ENCODE measurements around the gene WDR41. TPM values are rescaled to one million over a fixed set of nuclear protein-coding genes. Genes with fewer than 3 reads are reported as not detected.

Gene WDR41
- total RNA-seq, 4 donors from 2014 or later, result 32.1 to 43.1 (median 39.5) TPM

Other genes with a start within 250 kb of the WDR41 start
- gene OTP, start 146.4 kb upstream of the WDR41 start, total RNA-seq, result not detected

All from suprapubic skin (tissue), 4 donors.